Measurements from ENCODE around the gene PDGFA.

PDGFA gene

GRCh38 chr7:515628-516027 lies 4.0 kb downstream of the PDGFA start:
- DNase-seq, result no peak

GRCh38 chr7:514651-515598 lies 4.7 kb downstream of the PDGFA start:
- no peak for DNase-seq

- DNase-seq, result no peak
These were observed 5.4 kb downstream of the PDGFA start for GRCh38 chr7:514242-514641.

GRCh38 chr7:513521-514166 lies 6.0 kb downstream of the PDGFA start:
- peak; percentile 41 for DNase-seq

GRCh38 chr7:512541-513311 lies 6.9 kb downstream of the PDGFA start:
- DNase-seq, result peak; percentile 71

GRCh38 chr7:512146-512510 lies 7.5 kb downstream of the PDGFA start:
- DNase-seq, result no peak

GRCh38 chr7:511476-512145 lies 8.0 kb downstream of the PDGFA start:
- no peak for DNase-seq

- DNase-seq, result no peak
These were observed 8.8 kb downstream of the PDGFA start for GRCh38 chr7:510782-511281.

GRCh38 chr7:510131-510481 lies 9.5 kb downstream of the PDGFA start:
- DNase-seq, result no peak

- DNase-seq, result no peak
These were observed 10.1 kb downstream of the PDGFA start for GRCh38 chr7:509426-510130.

- DNase-seq, result no peak
These were observed 11.0 kb downstream of the PDGFA start for GRCh38 chr7:508461-509170.

- no peak for DNase-seq
These were observed 11.9 kb downstream of the PDGFA start for GRCh38 chr7:507623-508300.

- DNase-seq, result no peak
These were observed 12.6 kb downstream of the PDGFA start for GRCh38 chr7:506921-507622.

GRCh38 chr7:506391-506831 lies 13.2 kb downstream of the PDGFA start:
- no peak for DNase-seq

GRCh38 chr7:505171-505570 lies 14.5 kb downstream of the PDGFA start:
- no peak for DNase-seq

GRCh38 chr7:504221-505111 lies 15.2 kb downstream of the PDGFA start:
- DNase-seq, result no peak

- DNase-seq, result peak; percentile 96
These were observed 16.0 kb downstream of the PDGFA start for GRCh38 chr7:503575-504111.

GRCh38 chr7:502296-502695 lies 17.4 kb downstream of the PDGFA start:
- no peak for DNase-seq

GRCh38 chr7:501526-501925 lies 18.1 kb downstream of the PDGFA start:
- no peak for DNase-seq
